HG02870 (cell line): ENCODE data around the gene USB1.
"Not testable (repeated sequence)": the region's sequence is repeated elsewhere in the genome, so short reads cannot be mapped to it uniquely, and the experiment has no call there.

ENCODE experiments used
- ATAC-seq: cut with Tn5 transposase; IDR thresholded peaks from one replicate; pipeline ENCODE4 v1.9.1; 2021; ENCODE audit warnings: mild to moderate bottlenecking, moderate library complexity; ENCODE audit not compliant: unreplicated experiment

The USB1 gene

GRCh38 chr16:57993897-57994296 is 7.3 kb upstream of the USB1 start:
- no peak for ATAC-seq

- no peak for ATAC-seq
Observed at GRCh38 chr16:57994361-57994760, 6.8 kb upstream of the USB1 start.

GRCh38 chr16:57994778-57995177 is 6.4 kb upstream of the USB1 start:
- ATAC-seq = no peak

- no peak for ATAC-seq
Observed at GRCh38 chr16:57995721-57996405, 5.3 kb upstream of the USB1 start.

GRCh38 chr16:57996406-57997175 is 4.6 kb upstream of the USB1 start:
- no peak for ATAC-seq

- no peak for ATAC-seq
Observed at GRCh38 chr16:57997176-57997527, 4.1 kb upstream of the USB1 start.

- no peak for ATAC-seq
Observed at GRCh38 chr16:57997528-57998265, 3.5 kb upstream of the USB1 start.

- no peak for ATAC-seq
Observed at GRCh38 chr16:57998486-57998885, 2.7 kb upstream of the USB1 start.

GRCh38 chr16:57998992-57999365 is 2.2 kb upstream of the USB1 start:
- no peak for ATAC-seq

GRCh38 chr16:57999366-57999970 is 1.7 kb upstream of the USB1 start:
- no peak for ATAC-seq

- ATAC-seq = peak; percentile 17
Observed at GRCh38 chr16:57999971-58000705, 1.1 kb upstream of the USB1 start, which contains the start of gene ZNF319. TSS of gene ZNF319 (minus strand) at chr16:58000672. CDS start at chr16:57998265, 2,407 bp downstream.

- no peak for ATAC-seq
Observed at GRCh38 chr16:58001781-58002415, 691 bp downstream of the USB1 start.

- no peak for ATAC-seq
Observed at GRCh38 chr16:58002416-58002800, 1.2 kb downstream of the USB1 start.

GRCh38 chr16:58002936-58003335 is 1.7 kb downstream of the USB1 start:
- no peak for ATAC-seq

GRCh38 chr16:58004736-58005135 is 3.5 kb downstream of the USB1 start:
- not testable (repeated sequence) for ATAC-seq

- ATAC-seq = no peak
Observed at GRCh38 chr16:58009856-58010416, 8.7 kb downstream of the USB1 start.

GRCh38 chr16:58010886-58011285 is 9.7 kb downstream of the USB1 start:
- ATAC-seq = no peak

GRCh38 chr16:58011652-58012051 is 10.4 kb downstream of the USB1 start:
- ATAC-seq = no peak

GRCh38 chr16:58012481-58012880 is 11.3 kb downstream of the USB1 start:
- no peak for ATAC-seq
